NCI-H187 treated with DMSO at 0.1 percent for 48 hours (cell line): Measurements from ENCODE around the gene TMEM182.

Source experiments
- DNase-seq: peaks from one replicate; lab custom pipeline; 2025; lab: John Stamatoyannopoulos, UW

The TMEM182 gene, protein sequence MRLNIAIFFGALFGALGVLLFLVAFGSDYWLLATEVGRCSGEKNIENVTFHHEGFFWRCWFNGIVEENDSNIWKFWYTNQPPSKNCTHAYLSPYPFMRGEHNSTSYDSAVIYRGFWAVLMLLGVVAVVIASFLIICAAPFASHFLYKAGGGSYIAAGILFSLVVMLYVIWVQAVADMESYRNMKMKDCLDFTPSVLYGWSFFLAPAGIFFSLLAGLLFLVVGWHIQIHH

DNA sequence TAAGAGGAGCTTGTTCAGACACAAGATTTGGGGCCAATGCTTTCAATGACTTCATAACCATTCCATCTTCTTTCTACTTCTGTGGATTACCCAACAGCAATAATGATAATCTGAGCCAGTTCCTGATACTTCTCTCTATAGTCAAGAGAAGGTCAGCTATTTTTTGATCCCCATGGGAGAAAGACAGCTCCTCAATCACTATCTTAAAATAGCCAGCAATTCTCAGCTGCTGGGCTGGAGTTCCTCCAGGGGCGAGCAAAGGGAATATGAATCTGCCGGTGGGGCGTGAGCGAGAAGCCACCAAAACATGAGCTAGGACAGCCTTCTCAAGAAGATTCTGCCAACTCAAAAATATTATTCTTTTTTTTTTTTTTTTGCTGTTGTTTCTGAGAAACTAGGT is at the start of gene TMEM182:
Gene TMEM182 (plus strand): TSS at position 269 of the 400 bp plus-strand sequence. CDS start 187 bp downstream, outside the sequence.
- no peak for DNase-seq

DNA sequence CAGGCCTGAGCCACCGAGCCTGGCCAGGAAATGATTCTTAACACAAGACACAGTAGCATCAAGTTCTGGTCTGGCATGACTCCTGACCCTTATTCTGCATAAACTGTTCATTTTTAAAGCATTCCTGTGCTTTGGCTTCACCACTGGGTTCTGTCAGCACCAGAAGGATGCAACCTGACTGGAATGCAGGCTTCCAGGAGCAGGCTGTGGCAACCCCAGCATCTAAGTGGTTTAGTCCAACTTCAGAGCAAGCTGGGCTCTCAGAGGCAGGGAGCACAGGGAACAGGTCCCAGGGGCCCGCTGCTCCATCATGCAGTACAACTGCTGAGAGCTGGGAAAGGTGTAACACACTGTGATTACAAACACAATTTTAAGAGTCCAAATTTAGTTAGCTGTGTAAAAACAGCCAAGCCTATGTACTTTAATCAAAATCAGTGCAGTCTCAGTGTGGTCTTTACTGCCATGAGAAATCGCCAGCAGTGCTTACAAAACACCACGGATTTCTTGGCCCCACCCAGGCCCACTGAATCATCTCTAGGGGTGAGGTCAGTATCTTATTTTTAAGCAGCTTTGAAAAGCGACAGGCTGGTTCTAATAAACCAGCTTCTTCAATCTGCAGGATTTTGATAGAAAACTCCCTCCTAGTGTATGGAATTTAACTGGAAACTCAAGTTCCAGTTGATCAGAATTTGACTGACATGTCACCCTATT is 44.4 kb upstream of the TMEM182 start:
- DNase-seq: no peak

DNA sequence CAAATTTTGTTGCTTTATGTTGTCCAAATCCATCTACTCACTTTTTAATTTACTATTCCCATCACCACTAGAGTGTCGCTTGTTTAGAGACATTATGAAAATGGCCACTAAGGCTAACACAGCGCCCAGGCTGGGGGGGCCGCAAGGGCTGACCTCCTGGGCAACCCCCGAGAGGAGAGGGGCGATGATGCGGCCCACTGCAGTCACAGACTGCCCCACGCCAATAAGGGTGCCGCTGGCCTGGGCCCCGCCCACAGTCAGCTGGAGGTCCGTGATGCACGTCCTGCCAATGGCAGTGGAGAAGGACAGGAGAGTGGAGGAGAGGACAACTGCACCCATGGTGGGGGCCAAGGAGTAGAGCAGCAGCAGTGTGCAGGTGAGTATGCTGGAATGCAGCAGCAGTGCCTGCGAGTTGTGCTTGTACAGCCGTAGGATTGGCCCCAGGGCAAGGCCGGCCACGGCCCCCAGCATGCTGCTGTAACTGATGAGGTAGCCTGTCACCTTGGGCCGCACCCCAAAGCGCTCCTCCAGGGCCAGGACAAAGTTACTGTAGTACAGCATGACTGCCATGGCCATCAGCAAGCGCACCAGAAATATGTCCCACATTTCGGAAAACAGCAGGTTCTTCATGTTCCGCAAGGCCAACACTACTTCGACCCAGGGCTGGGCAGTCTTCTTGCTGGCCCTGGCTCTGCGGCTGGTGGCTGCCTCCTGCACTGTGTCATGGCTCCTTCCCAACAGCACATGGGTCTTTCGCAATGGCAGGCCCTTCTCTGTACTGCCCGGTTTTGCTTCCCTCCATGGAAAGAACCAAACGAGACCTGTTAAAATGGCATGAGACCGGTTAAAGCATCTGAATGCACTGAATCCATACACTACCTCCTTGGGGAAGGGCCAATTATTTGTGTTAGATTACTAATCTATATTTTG is 43.2 kb upstream of the TMEM182 start:
- DNase-seq: no peak

DNA sequence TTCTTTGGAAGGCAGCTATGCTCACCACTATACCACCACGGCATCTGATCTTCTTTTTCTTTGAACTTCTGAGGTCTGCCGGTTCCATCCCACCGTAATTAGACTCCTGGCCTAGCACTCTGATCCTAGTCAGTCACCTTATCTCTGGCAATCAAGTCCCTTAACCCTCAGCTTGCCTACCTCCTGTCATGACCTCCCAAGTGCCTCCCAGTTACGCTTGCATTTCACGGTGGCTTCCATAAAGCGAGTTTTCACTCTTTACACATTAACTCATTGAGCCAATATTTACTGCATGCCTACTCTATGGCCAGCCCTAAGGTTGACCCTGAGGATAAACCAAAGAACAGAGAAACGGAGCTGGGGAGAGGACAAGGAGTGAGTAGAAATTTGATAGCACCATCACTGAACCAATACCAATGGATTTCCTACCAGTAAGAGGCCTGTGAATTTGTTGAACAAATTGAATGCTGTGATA is 37.8 kb upstream of the TMEM182 start:
- no peak for DNase-seq

DNA sequence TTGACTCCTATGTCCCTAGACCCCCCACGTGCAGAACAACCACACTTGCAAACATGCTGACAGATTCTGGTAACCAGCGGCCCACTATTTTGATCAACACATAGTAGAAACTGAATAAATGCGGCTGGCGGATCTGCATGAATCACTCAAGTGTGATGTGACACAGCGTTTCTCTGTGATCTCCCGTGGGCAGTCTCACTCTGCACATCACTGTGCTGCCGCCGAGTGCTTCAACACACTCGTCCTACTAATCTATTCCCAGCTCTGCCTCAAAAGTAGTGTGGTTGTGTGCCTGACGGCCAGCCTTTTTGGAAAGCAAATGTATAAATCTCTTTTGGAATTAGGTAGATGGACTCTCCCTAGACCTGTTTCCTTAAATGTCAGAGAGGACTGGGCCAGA is 37.3 kb upstream of the TMEM182 start:
- no peak for DNase-seq

DNA sequence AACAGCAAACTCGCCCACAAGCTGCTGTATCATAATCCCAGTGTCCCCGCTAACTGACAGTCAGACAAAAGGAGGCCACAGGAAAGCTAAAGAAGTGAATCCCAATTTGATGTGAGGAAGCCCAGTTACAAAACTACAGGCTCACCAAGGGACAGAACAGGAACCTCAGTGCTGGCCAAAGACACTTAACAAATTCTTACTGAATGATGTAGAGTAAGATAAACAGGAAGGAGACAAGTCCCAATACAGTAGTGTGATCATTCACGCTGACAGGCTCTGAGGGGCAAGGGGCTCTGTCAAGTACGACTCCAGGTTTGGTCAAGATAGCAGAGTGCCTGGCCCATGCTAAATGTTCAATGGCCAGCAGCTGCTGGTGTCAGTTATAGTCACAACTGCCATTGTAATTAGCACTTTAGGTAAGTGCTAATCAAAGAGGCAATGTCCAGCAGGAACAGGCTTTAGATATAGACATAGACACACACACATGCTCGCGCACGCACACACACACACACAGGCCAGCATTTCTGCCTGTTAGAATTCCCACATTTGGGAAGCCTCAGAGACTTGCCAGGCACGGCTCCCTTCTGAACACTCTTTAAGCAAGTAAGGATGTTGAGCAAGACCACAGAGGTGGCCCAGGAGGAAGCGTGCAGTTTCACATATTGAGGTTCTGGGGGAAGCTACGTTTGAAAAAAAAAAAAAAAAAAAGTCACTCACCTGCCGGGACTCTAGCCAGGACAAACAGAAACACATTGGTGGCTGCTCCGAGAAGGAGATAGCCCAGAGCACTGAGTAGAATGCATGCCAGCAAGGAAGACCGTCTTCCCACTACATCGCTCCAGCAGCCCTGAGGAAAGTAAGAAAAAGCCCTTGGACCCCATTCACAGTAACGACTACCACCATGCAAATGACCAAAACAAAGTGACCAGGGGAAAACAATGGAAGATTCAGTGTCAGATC is 35.4 kb upstream of the TMEM182 start:
- DNase-seq: no peak

DNA sequence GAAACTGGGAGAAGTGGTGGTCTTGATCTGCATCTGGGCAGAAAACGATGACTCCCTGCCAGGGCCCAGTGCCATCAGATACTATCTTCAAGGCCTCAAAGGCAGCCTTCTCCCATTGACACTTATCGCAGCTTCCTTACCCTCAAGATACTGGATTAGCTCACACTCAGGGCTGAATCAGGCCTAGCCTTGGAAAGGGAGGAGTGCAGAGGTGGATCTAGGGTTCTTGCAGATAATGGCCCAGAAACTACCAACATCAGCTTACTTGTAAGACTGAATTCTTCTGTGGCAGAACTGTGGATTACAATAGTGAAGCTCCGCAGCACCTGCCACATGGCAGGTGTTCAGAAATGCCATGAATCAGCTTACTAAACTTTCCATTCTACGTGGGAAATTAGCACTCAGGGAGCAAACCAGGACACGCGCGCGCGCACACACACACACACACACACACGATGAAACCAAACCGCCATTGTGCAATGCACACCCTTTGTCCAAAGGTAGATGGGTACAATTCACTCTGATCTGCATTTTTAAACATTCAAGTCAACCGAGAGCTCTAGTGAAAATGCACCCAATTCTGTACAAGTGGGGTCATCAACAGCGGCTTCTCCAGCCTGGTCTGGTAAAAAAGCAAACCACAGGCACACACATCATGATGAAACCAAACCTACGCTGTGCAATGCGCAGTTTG is 26.3 kb upstream of the TMEM182 start:
- DNase-seq: no peak

DNA sequence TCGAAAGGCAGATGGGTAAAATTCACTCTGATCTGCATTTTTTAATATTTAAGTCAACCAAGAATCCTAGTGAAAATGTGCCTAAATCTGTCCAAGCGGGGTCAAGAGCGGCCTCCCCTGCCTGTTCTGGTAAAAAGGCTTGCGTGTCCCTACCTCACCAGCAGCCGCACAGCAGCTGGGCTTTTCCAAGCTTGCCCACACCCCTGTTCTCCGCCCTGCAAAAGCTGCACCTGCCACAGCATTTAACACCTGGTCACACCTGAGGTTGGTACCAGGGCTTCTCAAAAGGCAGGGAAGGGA is 25.8 kb upstream of the TMEM182 start:
- DNase-seq: no peak

DNA sequence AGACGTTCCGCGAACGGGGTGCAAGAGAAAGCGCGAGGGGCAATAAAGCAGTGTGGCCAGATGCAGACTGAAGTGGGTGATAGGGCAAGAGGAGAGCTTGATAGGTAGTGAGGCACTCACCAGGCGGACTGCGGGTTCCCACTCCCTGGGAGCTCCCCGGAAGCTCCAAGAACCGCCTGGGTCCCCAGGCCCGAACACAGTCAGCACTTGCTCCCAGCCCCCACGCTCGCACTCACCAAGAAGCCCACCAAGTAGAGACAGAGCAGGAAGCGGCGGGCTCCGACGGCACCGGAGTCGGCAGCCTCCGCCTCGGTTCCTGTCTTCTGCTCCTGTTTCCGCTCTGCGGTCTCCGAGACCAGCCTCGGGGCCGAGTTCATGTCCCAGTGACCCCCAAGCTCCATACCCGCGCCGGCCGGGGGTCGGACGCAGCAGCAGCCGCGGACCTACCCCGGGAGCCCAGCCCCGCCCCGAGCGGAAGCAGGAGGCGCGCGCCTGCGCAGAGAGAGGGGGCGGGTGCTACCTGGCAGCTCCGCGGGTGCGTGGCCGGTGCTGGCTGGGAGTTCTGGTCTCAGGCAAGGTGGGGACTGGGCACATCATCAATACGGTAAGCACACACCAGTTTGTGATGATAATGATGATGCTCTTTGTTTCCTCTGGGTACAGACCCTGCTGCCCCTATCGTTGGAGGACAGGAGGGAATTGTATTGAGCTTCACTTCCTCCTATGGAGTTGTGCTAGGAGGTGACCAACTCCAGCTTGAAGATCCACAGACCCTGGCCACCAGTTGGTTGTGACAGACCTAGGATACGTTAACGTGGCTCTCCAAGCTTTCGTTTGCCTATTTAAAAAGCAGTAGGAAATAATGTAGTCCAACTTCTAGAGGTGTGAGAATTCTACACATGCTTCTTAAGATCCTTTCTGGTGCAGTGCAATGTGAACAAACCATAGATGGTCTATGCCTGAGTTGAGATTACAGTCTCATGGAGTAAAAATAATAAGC is 25.1 kb upstream of the TMEM182 start:
- no peak for DNase-seq

DNA sequence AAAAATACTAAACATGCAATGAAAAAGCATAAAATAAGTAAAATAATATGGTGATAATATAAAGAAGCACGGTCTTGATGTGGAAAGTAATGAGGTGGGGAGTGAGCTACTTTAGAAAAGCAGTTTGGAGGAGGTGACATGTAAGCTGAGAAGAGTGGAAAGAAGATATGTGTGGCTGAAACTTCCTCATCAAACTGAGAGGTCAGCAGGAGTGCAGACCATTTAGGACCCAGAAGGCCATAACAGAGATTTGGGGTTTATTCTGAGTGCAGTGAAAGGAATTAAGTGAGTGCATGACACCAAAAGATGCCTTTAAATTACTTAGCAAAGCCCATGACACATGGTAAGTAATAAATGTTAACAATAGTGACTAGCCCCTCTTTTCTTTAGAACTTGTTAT is 24.4 kb upstream of the TMEM182 start:
- no peak for DNase-seq

DNA sequence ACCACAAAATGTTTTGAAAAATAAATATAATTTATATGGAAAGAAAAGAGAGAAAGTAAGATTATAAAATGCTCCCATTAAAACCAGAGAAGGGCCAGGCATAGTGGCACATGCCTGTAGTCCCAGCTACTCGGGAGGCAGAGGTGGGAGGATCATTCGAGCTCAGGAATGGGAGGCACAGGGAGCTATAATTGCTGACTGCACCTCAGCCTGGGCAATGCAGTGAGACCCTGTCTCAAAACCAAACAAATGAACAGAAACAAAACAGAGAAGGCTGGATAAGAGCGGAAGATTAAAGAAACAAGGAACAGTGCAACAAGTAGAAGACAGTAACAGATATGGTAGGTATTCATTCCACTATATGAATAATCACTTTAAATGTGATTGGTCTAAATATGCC is 18.6 kb upstream of the TMEM182 start:
- no peak for DNase-seq

DNA sequence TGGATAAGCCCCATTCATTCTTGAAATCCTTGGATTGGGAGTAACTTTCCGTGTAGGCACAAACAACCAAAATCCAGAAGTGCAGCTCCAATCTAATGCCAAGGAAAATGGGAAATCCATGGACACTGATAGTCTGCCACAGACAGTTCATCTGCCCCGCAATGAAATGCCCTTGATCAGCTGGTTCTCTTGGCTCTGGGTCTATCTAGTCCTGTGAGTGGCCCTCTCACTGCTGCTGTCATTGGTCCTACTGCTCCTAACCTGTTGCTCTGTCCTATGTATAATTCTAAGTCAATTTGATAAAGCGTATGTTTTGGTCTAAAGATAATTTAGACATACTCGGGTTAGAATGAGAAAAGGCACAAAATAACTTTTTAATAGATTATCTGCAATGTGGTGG is 13.7 kb upstream of the TMEM182 start:
- no peak for DNase-seq

DNA sequence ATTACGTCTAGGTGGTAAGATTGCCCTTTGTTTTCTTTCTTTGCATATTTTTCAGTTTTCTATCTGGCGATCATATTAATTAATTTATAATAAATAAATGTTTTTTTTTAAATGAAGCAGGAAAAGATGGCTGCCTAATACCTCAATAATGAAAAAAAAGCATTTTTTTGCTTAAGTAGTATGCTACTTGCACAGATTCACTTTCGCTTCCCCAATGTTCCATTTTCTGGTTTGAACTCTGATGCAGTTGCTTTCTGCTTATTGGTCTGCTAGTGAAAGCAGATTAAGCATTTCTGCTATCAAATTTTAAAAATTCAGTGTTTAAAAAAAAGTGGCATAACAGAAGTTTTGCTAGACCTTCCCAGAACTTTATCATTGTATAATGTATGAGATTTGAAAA is 11.9 kb upstream of the TMEM182 start:
- DNase-seq: no peak

DNA sequence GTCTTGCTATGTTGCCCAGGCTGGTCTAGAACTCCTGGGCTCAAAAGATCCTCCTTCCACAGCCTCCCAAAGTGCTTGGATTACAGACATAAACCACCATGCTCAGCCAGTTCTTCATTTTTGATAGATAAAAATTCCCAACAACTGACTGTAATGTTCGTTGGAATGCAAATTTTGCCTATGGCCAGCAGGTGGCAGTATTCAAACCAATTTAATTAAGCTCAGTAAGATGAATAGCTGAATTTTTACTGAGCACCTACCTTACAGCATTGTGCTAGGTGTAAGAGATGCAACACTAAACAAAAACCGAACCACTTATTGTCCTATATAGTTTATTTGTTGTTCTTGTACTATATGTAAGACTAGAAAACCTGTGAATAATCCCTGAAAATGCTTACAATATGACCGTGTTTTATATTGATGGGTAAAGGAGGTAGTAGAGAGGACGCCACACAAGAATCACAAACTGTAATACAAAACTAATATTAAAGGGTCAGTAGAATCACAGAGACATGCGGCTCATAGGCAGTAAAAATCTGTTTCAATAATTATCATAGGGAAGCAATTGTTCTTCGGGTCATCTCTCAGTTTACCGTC is 8.2 kb upstream of the TMEM182 start:
- DNase-seq: no peak

DNA sequence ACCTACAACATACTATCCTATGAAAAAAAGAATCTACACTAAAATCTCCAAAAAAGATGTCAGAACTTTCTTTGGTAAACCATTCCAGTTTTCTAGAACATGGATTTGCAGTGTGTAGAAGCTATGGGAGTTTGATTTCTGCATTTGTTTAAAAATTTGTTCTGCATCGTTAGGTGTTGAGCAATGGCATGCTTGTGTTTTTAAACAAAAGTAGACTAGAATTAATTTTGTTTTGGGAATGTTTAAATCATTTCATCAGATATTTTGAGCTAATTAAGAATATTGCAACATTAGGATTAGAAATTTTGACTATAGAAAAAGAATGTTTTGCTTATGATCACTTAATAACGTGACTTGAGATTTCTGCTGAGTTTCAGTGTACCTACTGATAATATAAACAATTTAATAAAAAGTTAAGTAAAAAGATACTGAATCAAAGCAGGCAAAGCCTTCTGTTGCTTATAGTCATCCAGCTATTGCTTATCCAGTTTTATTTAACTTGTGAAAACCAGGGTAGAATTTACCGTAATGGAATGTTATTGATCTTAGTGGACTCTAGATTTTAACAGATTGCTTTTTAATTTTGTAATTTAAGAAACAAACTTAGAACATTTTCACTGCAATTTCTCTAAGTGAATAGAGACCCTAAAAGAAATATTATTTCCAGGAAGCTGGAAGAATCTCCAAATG is 7.2 kb upstream of the TMEM182 start:
- DNase-seq: no peak

DNA sequence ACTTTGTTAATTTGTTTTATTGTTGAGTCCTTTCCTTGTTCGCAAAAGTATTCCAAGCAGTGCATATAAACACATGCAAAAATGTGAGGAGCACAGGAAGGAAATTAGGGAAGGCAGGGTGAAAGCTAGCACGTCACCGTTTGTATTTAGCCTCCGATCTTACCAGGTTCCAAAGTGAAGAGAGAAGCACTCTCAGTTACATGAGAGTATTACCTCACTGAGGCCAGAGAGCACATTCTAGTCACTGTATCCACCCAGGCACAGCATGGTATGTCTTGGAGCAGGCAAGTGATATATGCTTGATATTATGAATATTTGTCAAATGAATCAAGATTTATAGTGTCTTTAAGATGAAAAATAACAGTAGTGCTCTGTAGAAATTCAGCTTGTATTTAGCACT is 6.5 kb upstream of the TMEM182 start:
- no peak for DNase-seq

DNA sequence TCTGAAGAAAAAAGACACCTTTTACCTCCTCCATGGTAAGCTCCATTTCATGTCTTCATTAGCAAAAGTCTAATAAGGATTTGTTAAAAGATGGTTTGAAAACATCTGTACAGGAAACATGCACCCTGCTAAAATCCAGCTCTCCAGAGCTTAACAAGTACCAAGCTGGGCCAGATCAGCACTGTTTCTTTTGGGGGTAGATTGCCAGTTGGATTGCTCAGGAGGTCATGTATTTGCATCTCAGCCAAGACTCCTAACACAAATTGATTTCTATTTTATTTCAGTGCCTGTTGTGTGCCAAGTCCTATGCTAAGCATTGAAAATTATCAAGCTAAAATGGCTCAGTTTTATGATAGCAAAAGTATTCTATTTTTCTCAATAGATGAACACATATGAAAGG is 3.4 kb upstream of the TMEM182 start:
- no peak for DNase-seq

DNA sequence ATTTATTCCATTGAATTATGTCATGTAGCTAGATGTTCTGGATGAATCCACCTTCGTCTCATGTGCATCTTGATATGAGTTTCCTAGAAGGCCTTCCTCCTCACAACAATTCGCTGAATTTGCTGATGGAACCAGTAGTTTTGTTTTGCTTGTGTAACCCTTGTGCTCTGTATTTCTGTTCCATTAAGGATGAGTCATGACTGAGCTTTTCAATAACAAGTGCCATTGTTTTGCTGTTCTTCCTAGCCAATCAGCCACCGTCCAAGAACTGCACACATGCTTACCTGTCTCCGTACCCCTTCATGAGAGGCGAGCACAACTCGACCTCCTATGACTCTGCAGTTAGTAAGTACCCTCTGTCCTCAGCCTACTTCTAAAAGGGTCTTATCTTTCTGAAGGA is 2.3 kb downstream of the TMEM182 start:
- no peak for DNase-seq

DNA sequence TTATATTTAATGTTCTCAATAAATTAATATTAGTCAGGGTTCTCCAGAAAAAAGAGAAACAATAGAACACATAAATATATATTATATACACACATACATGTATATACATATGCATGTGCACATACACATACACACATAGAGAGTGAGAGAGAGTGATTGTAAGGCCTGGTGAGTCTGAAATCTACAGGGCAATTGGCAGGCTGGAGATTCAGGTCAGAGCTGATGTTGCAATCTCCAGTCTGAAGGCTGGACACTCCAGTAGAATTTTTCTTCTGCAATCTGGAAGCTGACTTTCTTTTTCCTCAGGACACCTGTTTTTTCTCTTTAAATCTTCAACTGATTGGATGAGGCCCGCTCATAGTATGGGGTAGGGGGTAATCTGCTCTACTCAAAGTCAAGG is 3.2 kb downstream of the TMEM182 start:
- DNase-seq: no peak
